Fibroblast of skin of abdomen (primary cell): ENCODE results near the gene EIF3B.
A peak's percentile ranks its signal among the peaks of the same experiment; 100 is the strongest.
"Not testable (repeated sequence)": the region's sequence is repeated elsewhere in the genome, so short reads cannot be mapped to it uniquely, and the experiment has no call there.

Experiments
- DNase-seq: peaks from one replicate; pipeline ENCODE4 v3.0.0-alpha.2; 2013

The EIF3B gene

GRCh38 chr7:2377492-2377891 is 22.9 kb downstream of the EIF3B start:
- not testable (repeated sequence) for DNase-seq

- DNase-seq = not testable (repeated sequence)
Observed at GRCh38 chr7:2378125-2378524, 23.5 kb downstream of the EIF3B start.

GRCh38 chr7:2379161-2379560 is 24.5 kb downstream of the EIF3B start:
- no peak for DNase-seq

- no peak for DNase-seq
Observed at GRCh38 chr7:2379821-2380450, 25.3 kb downstream of the EIF3B start.

- DNase-seq = no peak
Observed at GRCh38 chr7:2380461-2380860, 25.8 kb downstream of the EIF3B start.

GRCh38 chr7:2381227-2381626 is 26.6 kb downstream of the EIF3B start:
- no peak for DNase-seq

- no peak for DNase-seq
Observed at GRCh38 chr7:2381881-2382509, 27.4 kb downstream of the EIF3B start.

GRCh38 chr7:2383543-2384274 is 29.1 kb downstream of the EIF3B start:
- no peak for DNase-seq

GRCh38 chr7:2384354-2385243 is 30.0 kb downstream of the EIF3B start:
- DNase-seq = no peak

- DNase-seq = peak; percentile 20
Observed at GRCh38 chr7:2386122-2386521, 31.5 kb downstream of the EIF3B start.

- DNase-seq = no peak
Observed at GRCh38 chr7:2386964-2387669, 32.5 kb downstream of the EIF3B start.

- no peak for DNase-seq
Observed at GRCh38 chr7:2387897-2388636, 33.4 kb downstream of the EIF3B start.

- DNase-seq = no peak
Observed at GRCh38 chr7:2388637-2388954, 34.0 kb downstream of the EIF3B start.

GRCh38 chr7:2390020-2390816 is 35.6 kb downstream of the EIF3B start:
- peak; percentile 56 for DNase-seq

GRCh38 chr7:2393706-2394105 is 39.1 kb downstream of the EIF3B start:
- DNase-seq = no peak

GRCh38 chr7:2394566-2395082 is 40.0 kb downstream of the EIF3B start:
- no peak for DNase-seq

GRCh38 chr7:2398506-2398905 is 43.9 kb downstream of the EIF3B start:
- no peak for DNase-seq

- peak; percentile 99 for DNase-seq
Observed at GRCh38 chr7:2399848-2400587, 45.4 kb downstream of the EIF3B start.

GRCh38 chr7:2402687-2403013 is 48.0 kb downstream of the EIF3B start:
- no peak for DNase-seq
